GM18505 (cell line): ENCODE results near the gene TTC39A.
A peak's percentile ranks its signal among the peaks of the same experiment; 100 is the strongest.

Source experiments
- ATAC-seq: cut with Tn5 transposase; IDR thresholded peaks from one replicate; pipeline ENCODE4 v1.9.1; 2021; ENCODE audit not compliant: unreplicated experiment
- POLR2A ChIP-seq: IDR thresholded peaks from 4 replicates; pipeline ENCODE4 v1.6.1; 2011; ENCODE audit warnings: borderline replicate concordance; ENCODE audit not compliant: insufficient read depth, insufficient read length; ENCODE audit errors: extremely low read depth

Gene TTC39A

DNA sequence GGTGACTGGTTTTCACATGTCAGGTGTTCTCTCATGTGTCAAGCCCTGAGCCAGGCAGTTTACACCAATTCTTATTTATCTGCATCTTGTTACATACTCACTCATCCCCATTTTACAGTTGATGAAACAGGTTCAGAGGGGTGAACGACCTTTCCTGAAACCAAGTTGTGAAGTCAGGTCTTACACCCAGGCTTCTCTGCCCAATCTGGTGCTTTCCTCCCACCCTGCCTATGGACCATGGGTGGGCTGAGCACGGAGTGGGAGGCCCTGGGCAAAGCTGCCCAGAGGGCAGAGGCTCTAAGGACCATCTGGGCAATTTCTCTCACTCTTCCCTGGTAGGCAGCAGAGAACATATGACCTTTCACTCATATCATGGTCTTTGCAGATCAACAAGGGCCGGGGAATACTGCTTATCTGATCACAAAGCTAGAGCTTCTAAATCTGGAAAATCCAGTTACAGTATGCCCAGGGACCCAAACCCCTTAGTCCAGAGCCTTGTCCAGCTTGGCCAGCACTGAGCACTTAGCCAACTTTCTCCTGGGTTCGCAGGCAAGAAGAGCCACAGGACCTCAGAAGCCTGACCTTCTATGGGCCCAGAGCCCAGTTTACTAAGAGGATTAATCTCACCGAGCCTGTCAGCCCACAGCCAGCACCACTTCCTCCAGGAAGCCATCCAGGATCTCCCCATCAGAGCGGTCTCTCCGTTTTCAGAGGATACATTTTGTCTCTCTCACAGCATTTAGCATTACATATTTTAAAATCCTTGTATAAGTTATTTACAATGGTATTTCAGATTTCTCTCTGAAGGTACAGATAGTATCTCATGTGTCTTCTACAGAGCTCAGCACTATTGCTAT is 16.0 kb upstream of the TTC39A start:
- TF ChIP-seq POLR2A = peak; percentile 13
- ATAC-seq = no peak

DNA sequence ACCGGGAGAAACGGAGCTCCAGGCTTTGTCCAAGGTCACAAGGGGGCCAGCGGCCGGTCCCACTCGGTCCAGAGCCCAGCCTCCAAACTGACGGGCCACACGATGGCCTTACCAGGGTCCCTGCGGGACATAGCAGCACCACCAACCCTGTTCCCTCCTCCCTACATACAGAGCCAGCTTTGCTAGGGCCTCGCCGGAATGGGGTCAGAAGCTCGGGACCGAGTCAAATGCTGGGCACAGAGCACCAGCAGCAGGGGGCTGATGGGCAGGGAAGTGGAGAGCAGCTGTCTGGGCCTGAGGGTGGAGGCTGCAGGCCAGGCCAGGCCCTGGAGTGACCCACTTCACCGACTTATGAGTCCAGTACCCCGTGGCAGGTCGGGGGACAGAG is 14.9 kb upstream of the TTC39A start:
- no peak for ATAC-seq
- no peak for TF ChIP-seq POLR2A

DNA sequence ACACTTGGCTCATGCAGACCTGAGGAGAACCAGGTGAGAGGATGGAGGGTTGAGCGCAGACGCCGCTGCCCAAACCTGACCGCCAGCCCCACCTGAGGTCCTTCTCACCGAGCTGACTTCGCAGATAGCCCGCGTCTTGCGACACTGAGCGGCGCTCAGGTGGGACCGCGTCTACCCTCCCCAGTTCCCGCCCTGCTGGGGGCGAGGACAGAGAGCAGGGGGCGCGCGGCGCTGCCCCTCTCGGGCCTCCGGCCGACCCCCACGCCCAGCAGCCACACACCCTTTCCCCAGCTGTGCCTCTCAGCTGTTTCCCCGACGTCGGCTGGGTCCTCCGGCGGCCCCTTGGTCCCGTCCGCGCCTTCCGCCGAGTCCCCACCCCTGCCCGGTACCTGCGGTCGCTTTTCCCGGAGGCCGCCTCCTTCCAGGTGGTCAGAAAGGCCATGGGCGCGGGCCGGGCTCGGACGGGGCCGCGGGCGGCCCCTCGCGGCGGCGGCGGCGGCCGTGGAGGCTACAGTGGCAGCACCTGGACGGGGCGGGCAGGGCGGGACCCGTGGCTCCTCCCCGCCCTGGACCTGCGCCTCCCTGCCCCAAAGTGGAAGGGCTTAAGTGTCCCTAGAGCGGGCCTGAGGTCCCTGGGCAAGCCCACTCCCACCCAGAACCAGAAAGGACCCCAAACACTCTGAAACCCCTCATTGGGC is 14.4 kb upstream of the TTC39A start:
- TF ChIP-seq POLR2A = no peak
- ATAC-seq = no peak

DNA sequence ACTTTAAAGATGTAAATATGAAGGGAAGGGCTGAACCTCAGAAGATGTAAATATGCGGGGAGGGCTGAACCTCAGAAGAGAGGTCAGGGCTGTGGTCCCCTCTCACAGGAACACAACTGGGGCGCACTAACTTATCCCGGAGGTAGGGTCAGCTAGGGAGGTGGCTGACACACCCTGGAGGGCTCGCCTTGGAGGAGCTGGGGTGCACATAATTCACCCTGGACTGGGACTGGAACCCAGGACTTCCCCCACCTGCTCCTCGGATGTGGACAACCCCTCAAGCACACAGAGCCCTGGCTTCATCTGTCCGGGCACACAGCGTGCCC is 13.9 kb upstream of the TTC39A start:
- no peak for TF ChIP-seq POLR2A

GRCh38 chr1:51343624-51344023 is 13.3 kb upstream of the TTC39A start:
- no peak for TF ChIP-seq POLR2A
- ATAC-seq = no peak

More for the DNA sequence above, 13.9 kb upstream of the TTC39A start:
- no peak for ATAC-seq

DNA sequence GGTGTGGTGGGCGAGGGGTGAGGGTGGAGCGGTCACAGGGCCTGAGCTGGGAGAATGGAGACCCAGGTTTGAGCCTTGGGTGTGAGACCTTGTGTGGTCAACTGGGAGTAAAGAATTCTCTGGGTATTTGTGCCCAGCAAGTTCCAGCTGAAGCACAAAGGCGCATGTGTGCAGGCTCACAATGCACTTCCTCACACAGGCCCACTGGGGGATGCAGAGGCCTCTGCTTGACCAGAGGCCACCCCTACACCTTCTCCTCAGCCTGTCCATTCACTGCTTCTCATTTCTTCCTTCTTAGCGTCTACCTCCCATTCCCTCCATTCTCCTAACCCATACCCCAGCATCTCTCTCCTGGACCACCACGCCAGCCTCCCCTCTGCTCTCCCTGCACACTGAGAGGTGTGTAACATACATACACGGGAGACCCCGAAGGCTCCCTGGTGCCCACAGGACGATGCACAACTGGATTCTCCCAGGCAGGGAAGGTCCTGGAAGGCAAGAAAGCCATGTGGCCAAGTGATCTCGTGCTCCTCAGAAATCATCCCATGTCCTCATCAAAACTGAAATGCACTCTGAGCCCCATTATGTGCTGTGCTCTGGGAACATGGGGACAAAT is 12.3 kb upstream of the TTC39A start:
- ATAC-seq = no peak

GRCh38 chr1:51341876-51342496 is 11.6 kb upstream of the TTC39A start:
- ATAC-seq = peak; percentile 74
- TF ChIP-seq POLR2A = no peak

More for the DNA sequence above, 12.3 kb upstream of the TTC39A start:
- TF ChIP-seq POLR2A = no peak

DNA sequence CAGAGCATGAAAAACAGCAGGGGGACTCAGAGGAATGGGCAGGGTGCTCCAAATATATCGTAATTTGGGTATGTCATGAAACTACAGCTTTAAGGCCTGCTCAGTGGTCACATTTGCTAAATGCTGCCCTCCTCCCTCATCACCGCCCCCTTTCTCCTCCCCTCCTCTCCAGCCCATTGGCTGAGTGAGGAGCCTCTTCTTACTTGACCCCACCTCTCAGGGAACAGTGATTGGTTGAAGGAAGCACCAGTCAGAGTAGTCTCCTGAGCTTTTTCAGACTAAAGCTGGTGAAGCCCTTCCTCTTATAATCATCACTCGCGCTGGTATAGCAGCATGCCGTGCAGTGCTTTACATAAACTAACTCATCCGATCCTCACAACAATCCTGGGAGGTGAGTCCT is 10.0 kb upstream of the TTC39A start:
- ATAC-seq = no peak
- TF ChIP-seq POLR2A = no peak

GRCh38 chr1:51336711-51337110 is 6.3 kb upstream of the TTC39A start:
- no peak for ATAC-seq
- TF ChIP-seq POLR2A = no peak

GRCh38 chr1:51336004-51336403 is 5.6 kb upstream of the TTC39A start:
- no peak for ATAC-seq
- no peak for TF ChIP-seq POLR2A

- ATAC-seq = no peak
Measured at GRCh38 chr1:51331206-51332100, 1.1 kb upstream of the TTC39A start.

GRCh38 chr1:51329443-51330325 is 678 bp downstream of the TTC39A start:
- no peak for TF ChIP-seq POLR2A
- ATAC-seq = no peak

More at GRCh38 chr1:51331206-51332100, 1.1 kb upstream of the TTC39A start:
- no peak for TF ChIP-seq POLR2A
